Measurements from ENCODE around the gene ANP32B. TPM values are rescaled to one million over a fixed set of nuclear protein-coding genes. Genes with fewer than 3 reads are reported as not detected.

ANP32B gene
- total RNA-seq, 1 donor from 2014 or later, result 19.6 TPM

GRCh38 chr9:97961361-97961760, 21.8 kb upstream of the ANP32B start:
- Histone ChIP-seq H3K9me3 (ENCODE audit: low read depth) (no peaks in the 10 kb centered on the region), H3K4me2 (no peak overlapping the region), H3K27ac (no peak overlapping the region), H3K9ac (no peak overlapping the region), H3F3A (ENCODE audit: low read depth) (no peaks in the 10 kb centered on the region), H3K36me3 (no peaks in the 10 kb centered on the region), H2AFZ (replicated peaks) (no peak overlapping the region), H3K79me2 (ENCODE audit: low read depth) (no peaks in the 10 kb centered on the region), H3K4me1 (no peaks in the 10 kb centered on the region), H3K4me3 (no peak overlapping the region), H4K20me1 (ENCODE audit: low read depth) (no peaks in the 10 kb centered on the region), H3K27me3 (peaks cover 83% of the 10 kb centered on the region)
- Mint-ChIP-seq H3K9me3 (no peaks in the 10 kb centered on the region), H3K4me3 (no peak overlapping the region), H3K27me3 (ENCODE audit: insufficient read depth, low read depth) (peaks cover 2% of the 10 kb centered on the region), H3K27ac (no peak overlapping the region), H3K36me3 (no peaks in the 10 kb centered on the region), H3K4me1 (no peaks in the 10 kb centered on the region)
- DNase-seq (ENCODE audit: low spot score), result no peak
- TF ChIP-seq CTCF (IDR thresholded peaks at IDR 0.05) (no peak), EZH2phosphoT487 (IDR thresholded peaks at IDR 0.05) (no peak), EZH2 (IDR thresholded peaks at IDR 0.05) (no peak)

- TF ChIP-seq EZH2 (IDR thresholded peaks at IDR 0.05) (no peak), CTCF (IDR thresholded peaks at IDR 0.05) (no peak), EZH2phosphoT487 (IDR thresholded peaks at IDR 0.05) (no peak)
- H3K4me1 ChIP-seq, result no peaks in the 10 kb centered on the region
- DNase-seq (ENCODE audit: low spot score), result no peak
Measured at GRCh38 chr9:97962136-97962535, 21.0 kb upstream of the ANP32B start.

DNA sequence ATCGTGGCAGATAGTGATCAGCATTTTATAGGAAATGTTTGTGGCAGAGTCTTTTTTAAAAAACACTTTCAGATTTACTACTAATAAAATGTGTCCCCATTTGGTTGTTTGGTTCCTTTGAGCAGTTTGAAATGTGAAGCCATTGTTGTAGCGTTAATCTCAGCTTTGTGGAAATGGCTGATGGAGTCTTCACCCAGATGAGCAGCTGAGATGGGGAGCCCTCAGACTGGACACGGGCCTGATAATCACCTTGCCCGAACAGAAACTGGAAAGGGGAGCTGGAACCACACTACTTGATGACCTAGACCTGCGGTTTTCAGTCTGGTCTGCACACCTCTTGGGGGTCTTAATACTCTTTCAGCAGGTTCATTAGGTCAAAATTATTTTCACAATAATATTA, 20.6 kb upstream of the ANP32B start:
- Mint-ChIP-seq H3K27ac (no peak overlapping the region), H3K36me3 (no peaks in the 10 kb centered on the region), H3K4me1 (no peaks in the 10 kb centered on the region), H3K9me3 (no peaks in the 10 kb centered on the region), H3K27me3 (ENCODE audit: insufficient read depth, low read depth) (peaks cover 3% of the 10 kb centered on the region), H3K4me3 (no peak overlapping the region)
- H3K4me3 ChIP-seq, result no peak overlapping the region
- H3K27me3 ChIP-seq, result peaks cover 84% of the 10 kb centered on the region
- no peaks in the 10 kb centered on the region for H3F3A ChIP-seq (ENCODE audit: low read depth)
- no peak overlapping the region for H2AFZ ChIP-seq (replicated peaks)
- no peak overlapping the region for H3K4me2 ChIP-seq
- H3K4me1 ChIP-seq, result no peaks in the 10 kb centered on the region
- no peaks in the 10 kb centered on the region for H4K20me1 ChIP-seq (ENCODE audit: low read depth)
- H3K27ac ChIP-seq, result no peak overlapping the region
- no peak overlapping the region for H3K9ac ChIP-seq
- H3K9me3 ChIP-seq (ENCODE audit: low read depth), result no peaks in the 10 kb centered on the region
- DNase-seq (ENCODE audit: low spot score), result no peak
- no peaks in the 10 kb centered on the region for H3K79me2 ChIP-seq (ENCODE audit: low read depth)
- H3K36me3 ChIP-seq, result no peaks in the 10 kb centered on the region
- TF ChIP-seq CTCF (IDR thresholded peaks at IDR 0.05) (no peak), EZH2phosphoT487 (IDR thresholded peaks at IDR 0.05) (no peak), EZH2 (IDR thresholded peaks at IDR 0.05) (no peak)

More at GRCh38 chr9:97962136-97962535, 21.0 kb upstream of the ANP32B start:
- H3K9me3 Mint-ChIP-seq, result no peaks in the 10 kb centered on the region
- no peaks in the 10 kb centered on the region for H3K4me1 Mint-ChIP-seq
- Histone ChIP-seq H3K27ac (no peak overlapping the region), H3K79me2 (ENCODE audit: low read depth) (no peaks in the 10 kb centered on the region), H3K27me3 (peaks cover 83% of the 10 kb centered on the region), H3K4me2 (no peak overlapping the region), H3K9me3 (ENCODE audit: low read depth) (no peaks in the 10 kb centered on the region), H3K4me3 (no peak overlapping the region), H2AFZ (replicated peaks) (no peak overlapping the region), H4K20me1 (ENCODE audit: low read depth) (no peaks in the 10 kb centered on the region), H3K36me3 (no peaks in the 10 kb centered on the region), H3F3A (ENCODE audit: low read depth) (no peaks in the 10 kb centered on the region), H3K9ac (no peak overlapping the region)
- H3K27ac Mint-ChIP-seq, result no peak overlapping the region
- H3K4me3 Mint-ChIP-seq, result no peak overlapping the region
- H3K27me3 Mint-ChIP-seq (ENCODE audit: insufficient read depth, low read depth), result peaks cover 2% of the 10 kb centered on the region
- H3K36me3 Mint-ChIP-seq, result no peaks in the 10 kb centered on the region
